ENCODE results near the gene SNRPN. TPM values are rescaled to one million over a fixed set of nuclear protein-coding genes. Genes with fewer than 3 reads are reported as not detected.

Gene SNRPN
- total RNA-seq, 1 experiment from 2014 or later = 14.3 TPM

DNA sequence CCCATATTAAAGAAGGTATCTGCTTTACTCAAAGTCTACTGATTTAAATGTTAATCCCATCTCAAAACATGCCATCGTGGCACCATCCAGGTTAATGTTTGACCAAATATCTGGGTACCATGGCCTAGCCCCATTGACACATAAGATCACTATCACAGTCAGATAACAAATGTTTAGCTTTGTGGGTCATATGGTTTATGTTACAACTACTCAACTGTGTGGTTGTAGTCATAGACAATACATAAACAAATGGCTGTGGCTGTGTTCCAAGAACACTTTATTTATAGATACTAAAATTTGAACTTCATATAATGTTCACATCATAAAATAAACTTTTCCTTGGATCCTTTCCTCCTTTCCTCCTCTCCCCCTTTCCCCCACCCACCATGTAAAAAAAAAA is 9.8 kb upstream of the SNRPN start:
- H3F3A ChIP-seq (ENCODE audit: insufficient read depth, low read depth) = no peaks in the 10 kb centered on the region
- H3K27me3 ChIP-seq (ENCODE audit: insufficient read depth, low read depth) = no peaks in the 10 kb centered on the region
- H3K36me3 ChIP-seq (ENCODE audit: low read depth) = no peaks in the 10 kb centered on the region
- ChIA-PET CTCF (no interaction called here), POLR2A (ENCODE audit: unreplicated experiment) (no interaction called here)
- no peak overlapping the region for H3K4me3 ChIP-seq
- H3K27ac ChIP-seq = no peak overlapping the region
- H3K9me3 ChIP-seq (ENCODE audit: insufficient read depth, low read depth) = no peaks in the 10 kb centered on the region
- no peak for TF ChIP-seq EZH2 (IDR thresholded peaks at IDR 0.05; ENCODE audit: low read depth)
- TF ChIP-seq, protein P1, sequence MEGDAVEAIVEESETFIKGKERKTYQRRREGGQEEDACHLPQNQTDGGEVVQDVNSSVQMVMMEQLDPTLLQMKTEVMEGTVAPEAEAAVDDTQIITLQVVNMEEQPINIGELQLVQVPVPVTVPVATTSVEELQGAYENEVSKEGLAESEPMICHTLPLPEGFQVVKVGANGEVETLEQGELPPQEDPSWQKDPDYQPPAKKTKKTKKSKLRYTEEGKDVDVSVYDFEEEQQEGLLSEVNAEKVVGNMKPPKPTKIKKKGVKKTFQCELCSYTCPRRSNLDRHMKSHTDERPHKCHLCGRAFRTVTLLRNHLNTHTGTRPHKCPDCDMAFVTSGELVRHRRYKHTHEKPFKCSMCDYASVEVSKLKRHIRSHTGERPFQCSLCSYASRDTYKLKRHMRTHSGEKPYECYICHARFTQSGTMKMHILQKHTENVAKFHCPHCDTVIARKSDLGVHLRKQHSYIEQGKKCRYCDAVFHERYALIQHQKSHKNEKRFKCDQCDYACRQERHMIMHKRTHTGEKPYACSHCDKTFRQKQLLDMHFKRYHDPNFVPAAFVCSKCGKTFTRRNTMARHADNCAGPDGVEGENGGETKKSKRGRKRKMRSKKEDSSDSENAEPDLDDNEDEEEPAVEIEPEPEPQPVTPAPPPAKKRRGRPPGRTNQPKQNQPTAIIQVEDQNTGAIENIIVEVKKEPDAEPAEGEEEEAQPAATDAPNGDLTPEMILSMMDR (conservative IDR thresholded peaks at IDR 0.05) = no peak
- no peaks in the 10 kb centered on the region for H3K9me2 ChIP-seq (ENCODE audit: insufficient read depth)
- H2AFZ ChIP-seq = no peak overlapping the region
- no TSS peak for BruUV-seq (replicated peaks)
- no peak for DNase-seq
- H3K4me1 ChIP-seq (replicated peaks; ENCODE audit: insufficient read depth) = no peaks in the 10 kb centered on the region
- H3K4me2 ChIP-seq = no peak overlapping the region
- intact Hi-C loops (cut with micrococcal nuclease; ENCODE audit: unreplicated experiment) = no loop called here
- H3K79me2 ChIP-seq (ENCODE audit: low read depth) = no peaks in the 10 kb centered on the region
- no peaks in the 10 kb centered on the region for H4K20me1 ChIP-seq (ENCODE audit: insufficient read depth)

DNA sequence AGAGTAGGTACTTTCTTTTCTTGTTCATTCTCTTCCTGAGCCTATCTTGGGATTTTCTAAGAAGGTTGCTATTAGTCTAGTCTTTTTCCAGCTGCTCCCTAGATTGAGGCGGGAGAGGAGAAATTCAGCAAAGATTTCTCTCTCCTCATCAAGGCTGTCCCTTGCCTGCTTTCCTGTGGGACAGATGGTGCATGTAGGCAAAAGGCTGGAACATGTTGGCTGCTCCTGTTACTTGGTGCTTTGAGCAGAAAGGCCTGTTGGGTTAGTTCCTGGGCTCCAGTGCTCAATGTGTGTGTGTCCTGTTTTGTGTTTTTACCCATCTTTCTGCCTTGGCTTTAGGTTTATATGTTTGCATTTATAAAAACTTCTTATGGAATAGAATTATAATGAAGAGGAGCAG is 9.1 kb upstream of the SNRPN start:
- Histone ChIP-seq H2AFZ (no peak overlapping the region), H3K9me2 (ENCODE audit: insufficient read depth) (no peaks in the 10 kb centered on the region), H4K20me1 (ENCODE audit: insufficient read depth) (no peaks in the 10 kb centered on the region), H3K4me3 (no peak overlapping the region), H3K27me3 (ENCODE audit: insufficient read depth, low read depth) (no peaks in the 10 kb centered on the region), H3K79me2 (ENCODE audit: low read depth) (no peaks in the 10 kb centered on the region), H3F3A (ENCODE audit: insufficient read depth, low read depth) (no peaks in the 10 kb centered on the region), H3K4me2 (no peak overlapping the region), H3K9me3 (ENCODE audit: insufficient read depth, low read depth) (no peaks in the 10 kb centered on the region), H3K4me1 (replicated peaks; ENCODE audit: insufficient read depth) (no peaks in the 10 kb centered on the region), H3K36me3 (ENCODE audit: low read depth) (no peaks in the 10 kb centered on the region), H3K27ac (no peak overlapping the region)
- ChIA-PET POLR2A (ENCODE audit: unreplicated experiment) (no interaction called here), CTCF (no interaction called here)
- DNase-seq = no peak
- no peak for TF ChIP-seq EZH2 (IDR thresholded peaks at IDR 0.05; ENCODE audit: low read depth)
- TF ChIP-seq, protein P1 (conservative IDR thresholded peaks at IDR 0.05) = no peak
- intact Hi-C loops (cut with micrococcal nuclease; ENCODE audit: unreplicated experiment) = no loop called here
- no TSS peak for BruUV-seq (replicated peaks)

DNA sequence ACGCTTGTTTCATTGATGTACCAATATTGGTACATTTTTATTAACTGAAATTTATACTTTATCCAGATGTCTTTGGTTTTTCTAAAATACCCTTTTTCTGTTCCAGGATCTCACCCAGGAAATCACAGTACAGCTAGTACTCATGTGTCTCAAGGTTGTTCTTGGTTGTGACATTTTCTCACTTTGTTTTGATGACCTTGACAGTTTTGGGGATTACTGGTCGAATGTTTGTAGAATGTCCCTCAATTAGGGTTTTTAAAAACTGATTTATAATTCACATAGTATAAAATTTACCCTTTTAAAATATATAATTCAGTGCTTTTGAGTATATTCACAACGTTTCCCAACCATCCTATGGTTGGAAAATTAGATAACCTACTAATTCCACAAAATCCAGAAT is 6.3 kb upstream of the SNRPN start:
- H3K9me3 ChIP-seq (ENCODE audit: insufficient read depth, low read depth) = no peaks in the 10 kb centered on the region
- H3K9me2 ChIP-seq (ENCODE audit: insufficient read depth) = no peaks in the 10 kb centered on the region
- POLR2A ChIA-PET (ENCODE audit: unreplicated experiment) = no interaction called here
- H4K20me1 ChIP-seq (ENCODE audit: insufficient read depth) = no peaks in the 10 kb centered on the region
- H3K4me3 ChIP-seq = no peak overlapping the region
- H3K36me3 ChIP-seq (ENCODE audit: low read depth) = no peaks in the 10 kb centered on the region
- no peak overlapping the region for H3K4me2 ChIP-seq
- no peaks in the 10 kb centered on the region for H3F3A ChIP-seq (ENCODE audit: insufficient read depth, low read depth)
- no peaks in the 10 kb centered on the region for H3K27me3 ChIP-seq (ENCODE audit: insufficient read depth, low read depth)
- no peak for DNase-seq
- BruUV-seq (replicated peaks) = no TSS peak
- intact Hi-C loops (cut with micrococcal nuclease; ENCODE audit: unreplicated experiment) = no loop called here
- H3K79me2 ChIP-seq (ENCODE audit: low read depth) = no peaks in the 10 kb centered on the region
- no peak overlapping the region for H2AFZ ChIP-seq
- H3K27ac ChIP-seq = no peak overlapping the region
- no peaks in the 10 kb centered on the region for H3K4me1 ChIP-seq (replicated peaks; ENCODE audit: insufficient read depth)
- no peak for TF ChIP-seq EZH2 (IDR thresholded peaks at IDR 0.05; ENCODE audit: low read depth)
- TF ChIP-seq, protein P1 (conservative IDR thresholded peaks at IDR 0.05) = no peak
- CTCF ChIA-PET = no interaction called here

All from PC-9 (cell line).